Measurements from ENCODE around the gene IAH1.

IAH1 gene

GRCh38 chr2:9474361-9475057 lies at the start of gene IAH1:
IAH1 (plus strand) TSS chr2:9474551; CDS start chr2:9474567, 16 bp downstream.
- peak; percentile 66 for DNase-seq (ENCODE audit: low spot score)

- DNase-seq (ENCODE audit: low spot score) = no peak
Observed at GRCh38 chr2:9428965-9429577, 45.3 kb upstream of the IAH1 start.

DNA sequence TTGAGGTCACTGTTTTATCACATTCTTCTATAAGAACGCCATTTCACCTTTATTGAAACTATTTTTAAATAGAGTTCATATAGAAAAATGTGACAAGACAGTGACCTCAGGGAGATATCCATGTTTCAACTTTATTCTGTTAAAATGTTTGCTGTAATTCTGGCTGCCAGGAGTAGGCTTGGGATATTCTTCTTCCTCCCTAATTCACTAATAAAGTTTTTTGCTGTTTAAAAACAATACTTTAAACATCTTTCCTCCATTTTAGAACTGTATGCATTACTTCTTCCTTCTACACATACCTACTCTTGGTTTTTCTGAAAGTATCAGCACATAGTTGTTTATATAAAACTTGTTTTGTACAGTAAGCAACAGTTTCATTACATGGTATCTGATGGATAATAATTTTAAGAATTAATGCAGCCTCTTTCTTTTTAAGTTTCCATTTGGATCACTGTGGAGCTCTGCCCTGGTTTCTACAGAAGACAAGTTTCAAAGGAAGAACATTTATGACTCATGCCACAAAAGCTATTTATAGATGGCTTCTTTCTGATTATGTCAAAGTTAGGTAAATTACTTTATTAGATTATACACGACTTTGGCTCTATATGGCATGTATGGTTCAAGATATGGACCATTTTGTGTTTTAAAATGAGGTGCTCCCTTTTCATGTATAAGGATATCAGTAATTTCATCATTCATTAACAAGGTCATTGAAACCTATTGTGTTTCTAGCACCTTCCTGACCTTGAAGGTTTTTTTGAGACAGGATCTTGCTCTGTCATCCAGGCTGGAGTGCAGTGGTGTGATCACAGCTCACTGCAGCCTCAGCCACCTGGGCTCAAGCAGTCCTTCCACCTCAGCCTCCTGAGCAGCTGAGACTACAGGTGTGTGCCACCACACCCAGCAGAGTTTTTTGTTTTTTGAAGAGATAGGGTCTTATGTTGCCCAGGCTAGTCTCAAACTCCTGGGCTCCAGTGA lies 43.7 kb upstream of the IAH1 start:
- DNase-seq (ENCODE audit: low spot score) = no peak

DNA sequence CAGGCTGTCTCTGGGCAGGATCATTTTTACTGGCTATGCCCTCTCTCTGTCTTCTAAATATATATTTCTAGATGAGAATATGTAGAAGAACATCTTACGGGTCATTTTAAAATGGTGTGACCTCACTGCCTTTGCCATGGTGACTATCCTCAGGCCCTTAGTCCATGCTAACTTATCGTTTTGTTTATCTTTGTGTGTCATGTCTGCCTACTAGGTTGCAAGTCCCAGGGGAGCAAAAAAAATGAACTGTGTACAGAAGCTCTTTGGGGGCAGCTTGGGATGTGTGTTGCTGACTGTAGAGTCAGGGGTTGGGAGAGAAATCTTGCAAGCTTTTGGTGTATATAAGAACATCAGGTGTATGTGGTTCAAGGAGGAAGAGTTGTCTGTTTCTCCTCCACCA lies 39.9 kb upstream of the IAH1 start:
- no peak for DNase-seq (ENCODE audit: low spot score)

GRCh38 chr2:9439536-9439935 lies 34.8 kb upstream of the IAH1 start:
- no peak for DNase-seq (ENCODE audit: low spot score)

DNA sequence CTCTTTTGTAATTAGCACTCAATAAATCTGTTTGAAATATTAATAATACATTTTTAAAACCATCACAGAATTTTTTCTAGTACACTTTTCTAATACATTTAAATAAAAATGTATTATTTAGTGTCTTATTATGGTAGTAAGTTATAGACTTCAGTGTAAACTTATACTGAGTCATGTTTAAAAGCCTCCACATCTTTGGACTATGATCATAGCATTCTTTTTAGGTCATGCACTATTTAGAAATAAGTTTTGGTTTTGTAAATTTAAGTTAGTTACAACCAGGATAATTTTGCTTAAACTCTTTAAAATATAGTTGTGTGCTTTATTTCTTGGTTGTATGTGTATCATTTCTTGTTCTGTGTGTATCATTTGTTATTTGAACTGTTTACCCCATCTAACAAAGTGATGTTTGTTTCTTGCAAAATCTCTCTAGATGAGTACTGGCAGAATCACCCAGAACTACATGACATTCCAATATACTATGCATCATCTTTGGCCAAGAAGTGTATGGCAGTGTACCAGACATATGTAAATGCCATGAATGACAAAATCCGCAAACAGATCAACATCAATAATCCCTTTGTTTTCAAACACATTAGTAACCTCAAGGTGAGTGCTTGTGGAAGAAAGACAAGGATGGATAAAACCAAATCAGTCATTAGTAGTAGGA lies 34.2 kb upstream of the IAH1 start:
- peak; percentile 60 for DNase-seq (ENCODE audit: low spot score)

GRCh38 chr2:9441556-9441955 lies 32.8 kb upstream of the IAH1 start:
- peak; percentile 50 for DNase-seq (ENCODE audit: low spot score)

DNA sequence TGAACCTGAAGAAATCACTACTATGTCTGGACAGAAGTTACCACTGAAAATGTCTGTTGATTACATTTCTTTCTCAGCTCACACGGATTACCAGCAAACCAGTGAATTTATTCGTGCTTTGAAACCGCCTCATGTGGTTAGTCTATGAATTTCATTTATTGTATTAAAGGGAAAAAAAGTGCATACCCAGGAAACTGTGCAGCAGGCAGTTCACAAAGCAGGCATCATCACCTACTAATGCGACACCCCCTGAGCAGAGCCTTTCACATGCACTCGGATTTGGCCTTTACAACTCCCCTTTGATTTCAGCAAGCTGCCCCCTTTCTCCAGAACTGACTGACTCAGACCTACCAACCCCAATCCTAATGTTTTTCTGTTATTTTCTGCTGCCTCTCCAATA lies 30.8 kb upstream of the IAH1 start:
- DNase-seq (ENCODE audit: low spot score) = no peak

DNA sequence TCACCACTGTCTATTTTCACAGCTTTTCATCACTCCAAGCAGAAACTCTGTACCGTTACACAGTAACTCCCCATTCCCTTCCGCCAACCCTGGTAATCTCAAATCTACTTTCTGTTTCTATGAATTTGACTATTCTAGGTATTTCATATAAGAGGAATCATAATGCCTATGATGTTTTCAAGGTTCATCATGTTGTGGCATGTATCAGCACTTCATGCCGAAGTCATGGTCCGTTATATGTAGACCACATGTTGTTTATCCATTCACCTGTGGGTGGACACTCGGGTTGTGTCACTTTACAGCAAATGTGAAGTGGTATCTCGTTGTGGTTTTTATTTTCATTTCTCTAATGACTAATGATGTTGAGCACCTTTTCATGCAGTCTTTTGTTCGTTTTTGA lies 29.3 kb upstream of the IAH1 start:
- DNase-seq (ENCODE audit: low spot score) = no peak

- DNase-seq (ENCODE audit: low spot score) = no peak
Observed at GRCh38 chr2:9451231-9451630, 23.1 kb upstream of the IAH1 start.

DNA sequence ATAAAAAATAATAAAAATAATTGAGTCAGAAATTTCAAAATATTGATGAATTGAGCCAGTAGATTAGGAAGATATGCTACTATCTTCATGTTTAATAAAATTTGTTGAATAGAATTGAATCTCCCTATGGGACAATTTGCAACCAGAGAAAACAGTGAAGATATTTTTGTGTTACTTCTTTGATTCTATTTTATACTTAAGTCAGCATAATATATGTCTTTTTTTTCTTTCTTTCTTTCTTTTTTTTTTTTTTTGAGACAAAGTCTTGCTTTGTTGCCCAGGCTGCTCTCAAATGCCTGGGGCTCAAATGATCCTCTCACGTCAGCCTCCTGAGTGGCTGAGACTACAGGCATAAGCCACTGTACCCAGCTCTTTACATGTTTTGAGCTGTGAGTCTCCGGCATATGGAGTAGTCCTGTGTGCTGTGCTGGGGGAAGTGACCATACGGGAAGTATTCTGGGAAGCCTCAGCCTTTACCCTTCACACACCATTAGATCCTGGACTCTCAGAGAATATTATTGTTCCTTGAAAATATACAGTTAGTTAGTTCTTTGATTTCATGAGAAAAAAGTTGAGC lies 13.8 kb upstream of the IAH1 start:
- no peak for DNase-seq (ENCODE audit: low spot score)

DNA sequence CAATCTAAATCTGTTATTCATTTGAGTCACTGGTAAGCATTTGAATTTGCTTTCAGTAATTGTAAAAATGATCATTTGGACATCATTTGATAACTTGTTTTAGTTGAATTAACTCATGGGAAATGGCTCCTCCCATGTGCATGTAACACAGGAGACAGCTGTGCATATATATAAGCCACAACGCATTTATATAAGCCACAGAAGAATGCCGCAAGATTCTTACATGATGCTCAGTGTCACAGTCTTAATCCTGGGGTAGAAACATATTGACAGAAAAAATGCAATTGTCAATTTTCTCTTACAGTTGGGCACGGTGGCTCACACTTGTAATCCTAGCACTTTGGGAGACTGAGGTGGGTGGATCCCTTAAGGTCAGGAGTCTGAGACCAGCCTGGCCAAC lies 13.3 kb upstream of the IAH1 start:
- no peak for DNase-seq (ENCODE audit: low spot score)

- no peak for DNase-seq (ENCODE audit: low spot score)
Observed at GRCh38 chr2:9462313-9462712, 12.0 kb upstream of the IAH1 start.

DNA sequence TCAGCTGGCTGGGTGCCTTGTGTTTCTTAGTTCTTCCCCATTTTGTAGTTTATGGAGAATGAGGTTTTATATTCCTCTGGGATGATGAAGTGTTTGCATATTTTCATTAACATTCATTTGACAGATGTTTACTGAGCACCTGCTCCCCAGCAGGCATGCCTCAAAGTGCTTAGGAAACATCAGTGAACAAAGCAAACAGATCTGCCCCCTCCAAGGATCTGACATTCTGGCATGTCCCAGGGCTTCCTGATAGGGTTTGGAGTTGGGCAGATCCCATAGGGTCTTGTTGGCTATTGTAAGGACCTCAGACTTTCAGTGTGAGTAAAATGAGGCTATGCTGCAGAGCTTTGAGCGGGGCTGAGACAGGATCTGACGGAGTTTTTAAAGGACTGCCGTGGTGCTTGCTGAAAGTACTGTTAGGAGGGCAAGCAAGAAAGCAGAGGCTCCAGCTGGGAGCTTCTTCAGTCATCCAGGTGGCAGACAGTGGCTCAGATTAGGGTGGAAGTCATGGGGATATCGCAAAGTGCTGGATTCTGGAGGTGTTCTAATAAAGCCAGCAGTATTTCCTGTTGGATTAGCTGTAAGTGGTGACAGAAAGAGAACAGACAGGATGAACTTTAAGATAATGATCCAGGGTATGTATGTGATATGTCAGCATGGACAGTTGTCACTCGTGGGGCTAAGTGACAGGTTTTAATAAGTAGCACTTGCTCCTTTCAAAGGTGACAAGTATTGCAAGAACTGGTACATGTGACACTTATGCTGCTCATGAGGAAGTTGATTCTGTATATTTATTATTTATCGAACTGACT lies 11.3 kb upstream of the IAH1 start:
- no peak for DNase-seq (ENCODE audit: low spot score)

- no peak for DNase-seq (ENCODE audit: low spot score)
Observed at GRCh38 chr2:9463698-9464034, 10.7 kb upstream of the IAH1 start.

DNA sequence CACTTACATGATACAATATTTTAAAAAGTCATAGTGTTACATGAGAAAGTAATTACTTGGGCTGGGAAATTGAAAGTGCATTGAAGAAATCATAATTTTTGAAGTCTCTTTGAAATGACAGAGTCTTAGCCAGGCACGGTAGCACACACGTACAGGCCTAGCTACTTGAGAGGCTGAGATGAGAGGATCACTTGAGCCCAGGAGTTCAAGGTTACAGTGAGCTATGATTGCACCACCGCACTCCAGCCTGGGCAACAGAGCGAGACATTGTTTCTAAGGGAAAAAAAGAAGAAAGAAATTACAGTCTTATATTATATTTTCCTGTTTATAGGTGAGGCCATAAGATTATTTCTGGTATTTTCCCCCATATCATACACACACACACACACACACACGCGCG lies 9.2 kb upstream of the IAH1 start:
- no peak for DNase-seq (ENCODE audit: low spot score)

DNA sequence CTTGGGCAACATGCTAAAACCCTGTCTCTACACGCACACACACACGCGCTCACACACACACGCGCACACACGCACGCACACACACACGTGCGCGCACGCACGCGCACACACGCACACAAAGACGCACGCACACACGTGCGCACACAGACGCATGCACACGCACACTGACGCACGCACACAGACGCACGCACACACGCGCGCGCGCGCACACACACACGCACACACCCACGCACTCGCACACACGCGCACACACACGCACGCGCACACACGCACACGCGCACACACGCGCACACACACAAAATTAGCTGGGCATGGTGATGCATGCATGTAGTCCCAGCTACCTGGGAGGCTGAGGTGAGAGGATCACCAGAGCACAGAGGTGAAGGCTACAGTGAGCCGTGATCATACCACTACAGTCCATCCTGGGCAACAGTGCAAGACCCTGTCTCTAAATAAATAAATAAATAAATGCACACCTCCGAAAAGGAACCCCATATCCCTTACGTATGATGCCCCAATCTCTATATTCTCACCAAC lies 8.1 kb upstream of the IAH1 start:
- DNase-seq (ENCODE audit: low spot score) = no peak

GRCh38 chr2:9467687-9468086 lies 6.7 kb upstream of the IAH1 start:
- no peak for DNase-seq (ENCODE audit: low spot score)

- DNase-seq (ENCODE audit: low spot score) = no peak
Observed at GRCh38 chr2:9471206-9471605, 3.1 kb upstream of the IAH1 start.

GRCh38 chr2:9472511-9472910 lies 1.8 kb upstream of the IAH1 start:
- no peak for DNase-seq (ENCODE audit: low spot score)
